Thoracic aorta (tissue), 2 donors: ENCODE measurements around the gene TMEM121. TPM values are rescaled to one million over a fixed set of nuclear protein-coding genes. Genes with fewer than 3 reads are reported as not detected.

Experiments
- ATAC-seq: fragments of 150-250 bp; one replicate; pipeline ENCODE4 v1.8.0; 2017; ENCODE audit warnings: low read depth; ENCODE audit not compliant: insufficient number of reproducible peaks, low FRiP score
- DNase-seq: peaks from one replicate; pipeline ENCODE4 v3.0.0-alpha.2; 2020; ENCODE audit warnings: low spot score
- H3K27ac ChIP-seq, 2 donors: fragments of 200-600 bp; sonication (generic); 1 replicate in 1 of 2; 2 replicates in 1 of 2; pipeline ENCODE4 v1.5.1; 2016; ENCODE audit warnings: mild to moderate bottlenecking in 2 of 2, moderate library complexity in 2 of 2
- H3K27me3 ChIP-seq: fragments of 200-600 bp; sonication (generic); replicated peaks from 2 replicates; pipeline ENCODE4 v1.6.0; 2016; ENCODE audit warnings: mild to moderate bottlenecking; ENCODE audit not compliant: insufficient read depth
- H3K36me3 ChIP-seq: fragments of 200-600 bp; sonication (generic); one replicate; pipeline ENCODE4 v1.5.1; 2016
- H3K4me1 ChIP-seq, 2 donors: fragments of 200-600 bp; sonication (generic); 1 replicate in 1 of 2; 2 replicates in 1 of 2; pipeline versions ENCODE4 v1.5.1 to v1.6.0; 2016; ENCODE audit warnings: low read depth in 2 of 2, mild to moderate bottlenecking in 1 of 2; ENCODE audit not compliant: control insufficient read depth in 1 of 2
- H3K4me3 ChIP-seq: fragments of 200-600 bp; sonication (generic); 2 replicates; pipeline ENCODE4 v1.5.1; 2016; ENCODE audit warnings: mild to moderate bottlenecking
- H3K9me3 ChIP-seq: fragments of 200-600 bp; sonication (generic); 2 replicates; pipeline ENCODE4 v1.5.1; 2016
- CTCF ChIP-seq: fragments of 200-600 bp; sonication (generic); IDR thresholded peaks from one replicate; pipeline ENCODE4 v1.5.1; 2019; ENCODE audit warnings: antibody characterized with exemption
- total RNA-seq, 2 donors: library from RNA; depleted of rRNA; stranded (reverse); fragments of >200 nt; gene quantifications; one replicate each; pipeline versions ENCODE4 v1.1.0 to v1.2.3, GENCODE V29; 2016

The TMEM121 gene
- total RNA-seq, 2 donors from 2014 or later = 2.6 to 5.5 TPM

- ATAC-seq (no peak), DNase-seq (no peak)
- no peak for TF ChIP-seq CTCF
- H3K27ac ChIP-seq = no peak overlapping the region
- no peaks in the 10 kb centered on the region for H3K36me3 ChIP-seq
- no peaks in the 10 kb centered on the region for H3K27me3 ChIP-seq
- H3K4me1 ChIP-seq = peaks cover 2% of the 10 kb centered on the region in 2 donors
- H3K9me3 ChIP-seq = no peaks in the 10 kb centered on the region
- H3K4me3 ChIP-seq = no peak overlapping the region
Measured at GRCh38 chr14:105533811-105534498, 7.6 kb downstream of the TMEM121 start.

- TF ChIP-seq CTCF = no peak
- no peak for DNase-seq
Measured at GRCh38 chr14:105534586-105534985, 8.2 kb downstream of the TMEM121 start.

GRCh38 chr14:105536051-105536450, 9.7 kb downstream of the TMEM121 start:
- no peaks in the 10 kb centered on the region for H3K27me3 ChIP-seq
- H3K4me1 ChIP-seq = no peaks in the 10 kb centered on the region
- TF ChIP-seq CTCF = no peak
- H3K9me3 ChIP-seq = no peaks in the 10 kb centered on the region
- no peak overlapping the region for H3K27ac ChIP-seq
- H3K4me3 ChIP-seq = no peak overlapping the region
- ATAC-seq (no peak), DNase-seq (no peak)
- no peaks in the 10 kb centered on the region for H3K36me3 ChIP-seq

More at GRCh38 chr14:105534586-105534985, 8.2 kb downstream of the TMEM121 start:
- Histone ChIP-seq H3K4me3 (no peak overlapping the region), H3K27me3 (no peaks in the 10 kb centered on the region), H3K9me3 (no peaks in the 10 kb centered on the region), H3K27ac (no peak overlapping the region), H3K36me3 (no peaks in the 10 kb centered on the region), H3K4me1 (no peaks in the 10 kb centered on the region)
- ATAC-seq = no peak

GRCh38 chr14:105536691-105537579, 10.6 kb downstream of the TMEM121 start:
- no peak for DNase-seq
- no peak for ATAC-seq
- Histone ChIP-seq H3K9me3 (no peaks in the 10 kb centered on the region), H3K27me3 (no peaks in the 10 kb centered on the region), H3K27ac (no peak overlapping the region), H3K4me3 (no peak overlapping the region), H3K4me1 (no peaks in the 10 kb centered on the region), H3K36me3 (no peaks in the 10 kb centered on the region)
- no peak for TF ChIP-seq CTCF
